Activated B cell treated with CpG ODN at 0.5 μM for 24 hours (primary cell): Measurements from ENCODE around the gene AOPEP. TPM values are rescaled to one million over a fixed set of nuclear protein-coding genes. Genes with fewer than 3 reads are reported as not detected.
"Not testable (repeated sequence)": the region's sequence is repeated elsewhere in the genome, so short reads cannot be mapped to it uniquely, and the experiment has no call there.

Source experiments
- ATAC-seq: fragments of 200-7000 bp; cut with Tn5 transposase; one replicate; pipeline ENCODE4 v1.10.0; 2021; ENCODE audit warnings: low read depth, mild to moderate bottlenecking, moderate library complexity
- CTCF ChIA-PET: fragments of 350-600 bp; sonication (Branson Sonifier 250); formaldehyde crosslinking; loops from one replicate; lab custom pipeline; 2021; ENCODE audit warnings: antibody characterized with exemption; lab: Charles Lee
- POLR2A ChIA-PET: fragments of 350-600 bp; sonication (Branson Sonifier 250); formaldehyde crosslinking; loops from one replicate; lab custom pipeline; 2021; ENCODE audit warnings: antibody characterized with exemption; lab: Charles Lee
- DNase-seq: peaks from one replicate; pipeline ENCODE4 v3.0.0; 2022
- H3K27ac Mint-ChIP-seq: one replicate; pipeline ENCODE4 v1.8.0; 2020; ENCODE audit warnings: mixed read lengths
- H3K27me3 Mint-ChIP-seq: one replicate; pipeline ENCODE4 v1.8.0; 2021; ENCODE audit warnings: mixed read lengths
- H3K36me3 Mint-ChIP-seq: one replicate; pipeline ENCODE4 v1.8.0; 2021; ENCODE audit warnings: low read depth, mixed read lengths
- H3K4me1 Mint-ChIP-seq: one replicate; pipeline ENCODE4 v1.8.0; 2021; ENCODE audit warnings: mixed read lengths
- H3K4me3 Mint-ChIP-seq: one replicate; pipeline ENCODE4 v1.8.0; 2020; ENCODE audit warnings: mild to moderate bottlenecking, mixed read lengths
- H3K9me3 Mint-ChIP-seq: one replicate; pipeline ENCODE4 v1.8.0; 2020; ENCODE audit warnings: mixed read lengths
- CTCF ChIP-seq: fragments of 200-600 bp; IDR thresholded peaks from one replicate; pipeline ENCODE4 v1.8.0; 2022; ENCODE audit warnings: antibody characterized with exemption, mild to moderate bottlenecking
- intact Hi-C: fragments of 100-400 bp; cut with micrococcal nuclease; formaldehyde crosslinking; loops from one replicate; pipeline ENCODE4 v1.15.1; 2024
- total RNA-seq: library from RNA; stranded (reverse); gene quantifications from 2 replicates; pipeline ENCODE4 v1.2.3, GENCODE V29; 2022

The AOPEP gene
- total RNA-seq, 1 donor from 2014 or later: 20.4 TPM

DNA sequence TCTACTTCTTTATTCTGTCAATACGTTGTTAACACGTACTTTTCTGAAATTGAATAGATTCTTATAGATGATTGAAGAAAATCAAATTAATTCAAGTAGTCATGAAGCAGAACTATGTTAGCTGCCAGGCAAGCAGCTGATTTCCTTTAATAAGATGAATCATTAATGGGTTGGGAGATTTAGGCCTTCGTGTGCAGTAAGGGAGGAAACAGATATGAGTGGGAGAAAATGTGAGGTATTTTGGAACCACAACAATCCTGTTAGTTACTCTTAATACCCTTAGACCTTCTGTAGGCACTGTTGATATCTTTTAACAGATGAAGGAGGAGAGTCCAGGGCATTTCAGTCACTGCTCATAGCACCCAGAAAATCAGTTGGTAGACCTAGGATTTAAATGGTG, 121.0 kb downstream of the AOPEP start:
- no peak for TF ChIP-seq CTCF
- ATAC-seq (no peak), DNase-seq (no peak)
- intact Hi-C loops: no loop called here
- ChIA-PET CTCF (no interaction called here), POLR2A (no interaction called here)
- no peak overlapping the region for H3K27ac Mint-ChIP-seq
- no peak overlapping the region for H3K4me3 Mint-ChIP-seq
- no peaks in the 10 kb centered on the region for H3K9me3 Mint-ChIP-seq
- H3K27me3 Mint-ChIP-seq: no peaks in the 10 kb centered on the region
- H3K36me3 Mint-ChIP-seq: no peaks in the 10 kb centered on the region
- no peaks in the 10 kb centered on the region for H3K4me1 Mint-ChIP-seq

GRCh38 chr9:94848791-94849190, 122.3 kb downstream of the AOPEP start:
- H3K4me3 Mint-ChIP-seq, H3K27ac Mint-ChIP-seq, DNase-seq, H3K9me3 Mint-ChIP-seq, H3K4me1 Mint-ChIP-seq, H3K36me3 Mint-ChIP-seq, intact Hi-C loops, POLR2A ChIA-PET, H3K27me3 Mint-ChIP-seq, CTCF ChIA-PET, ATAC-seq: not testable (repeated sequence)

GRCh38 chr9:94850540-94851434, 124.3 kb downstream of the AOPEP start:
- POLR2A ChIA-PET: no interaction called here
- TF ChIP-seq CTCF: no peak
- Mint-ChIP-seq H3K27me3 (no peaks in the 10 kb centered on the region), H3K4me3 (no peak overlapping the region), H3K4me1 (no peaks in the 10 kb centered on the region), H3K27ac (no peak overlapping the region), H3K9me3 (no peaks in the 10 kb centered on the region), H3K36me3 (no peaks in the 10 kb centered on the region)
- DNase-seq (no peak), ATAC-seq (no peak)
- intact Hi-C loops: no loop called here
- CTCF ChIA-PET: no interaction called here

DNA sequence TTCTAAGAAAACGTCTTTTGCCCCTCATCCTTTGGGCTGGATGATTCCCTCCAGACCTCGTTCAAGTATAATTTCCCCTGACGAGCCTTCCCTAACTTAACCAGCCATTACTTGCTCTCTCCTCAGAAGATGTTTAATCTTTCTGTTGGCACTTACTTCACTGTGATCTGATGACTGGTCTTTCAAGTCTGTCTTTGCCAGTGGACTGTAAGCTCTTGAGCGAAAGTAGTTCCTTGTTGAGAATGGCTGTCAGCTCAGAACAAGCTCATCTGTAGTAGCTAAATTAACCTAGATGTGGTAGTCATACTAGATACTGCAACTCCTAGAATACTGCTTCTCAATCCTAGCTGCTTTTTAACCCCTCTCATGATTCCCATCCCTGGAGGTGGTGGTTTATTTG, 125.0 kb downstream of the AOPEP start:
- H3K36me3 Mint-ChIP-seq: no peaks in the 10 kb centered on the region
- no peaks in the 10 kb centered on the region for H3K9me3 Mint-ChIP-seq
- intact Hi-C loops: no loop called here
- no peaks in the 10 kb centered on the region for H3K27me3 Mint-ChIP-seq
- DNase-seq (no peak), ATAC-seq (no peak)
- H3K4me3 Mint-ChIP-seq: no peak overlapping the region
- POLR2A ChIA-PET: interaction anchor here (0.6 kb wide), 1 partner anchor 147 kb away, joined by 3 read pairs; no protein-coding TSS in a partner anchor
- TF ChIP-seq CTCF: no peak
- CTCF ChIA-PET: no interaction called here
- H3K4me1 Mint-ChIP-seq: no peaks in the 10 kb centered on the region
- H3K27ac Mint-ChIP-seq: no peak overlapping the region

- intact Hi-C loops: no loop called here
- ChIA-PET POLR2A (interaction anchor here (0.6 kb wide), 1 partner anchor 147 kb away, joined by 3 read pairs; no protein-coding TSS in a partner anchor), CTCF (no interaction called here)
- H3K4me1 Mint-ChIP-seq: no peaks in the 10 kb centered on the region
- no peak overlapping the region for H3K27ac Mint-ChIP-seq
- no peak for TF ChIP-seq CTCF
- no peaks in the 10 kb centered on the region for H3K27me3 Mint-ChIP-seq
- H3K4me3 Mint-ChIP-seq: no peak overlapping the region
- DNase-seq (no peak), ATAC-seq (no peak)
- H3K36me3 Mint-ChIP-seq: no peaks in the 10 kb centered on the region
- no peaks in the 10 kb centered on the region for H3K9me3 Mint-ChIP-seq
These were observed 125.4 kb downstream of the AOPEP start for GRCh38 chr9:94851892-94852291.
